Right cardiac atrium (tissue), 5 donors: ENCODE measurements around the gene C15orf39. TPM values are rescaled to one million over a fixed set of nuclear protein-coding genes. Genes with fewer than 3 reads are reported as not detected.
A peak's percentile ranks its signal among the peaks of the same experiment; 100 is the strongest.
"Not testable (repeated sequence)": the region's sequence is repeated elsewhere in the genome, so short reads cannot be mapped to it uniquely, and the experiment has no call there.

Experiments
- ATAC-seq, 2 donors: fragments of 200-7000 bp; cut with Tn5 transposase; one replicate each; pipeline versions ENCODE4 v1.8.0 to v1.9.1; 2020; ENCODE audit warnings: moderate library complexity in 2 of 2, mild to moderate bottlenecking in 1 of 2
- DNase-seq, 3 donors: peaks; one replicate each; pipeline ENCODE4 v3.0.0-alpha.2; 2020
- H3K27ac ChIP-seq: one replicate; pipeline ENCODE4 v1.5.1; 2013; ENCODE audit warnings: mild to moderate bottlenecking, low read length, control low read depth, moderate library complexity
- H3K27me3 ChIP-seq: one replicate; pipeline ENCODE4 v1.6.1; 2013; ENCODE audit not compliant: control insufficient read depth, insufficient read depth
- H3K4me1 ChIP-seq: one replicate; pipeline ENCODE4 v1.6.1; 2013; ENCODE audit warnings: low read length; ENCODE audit not compliant: control insufficient read depth, insufficient read depth
- H3K4me3 ChIP-seq: one replicate; pipeline ENCODE4 v1.5.1; 2013; ENCODE audit warnings: low read length, control low read depth
- H3K9me3 ChIP-seq: one replicate; pipeline ENCODE4 v1.6.1; 2013; ENCODE audit warnings: low read length; ENCODE audit not compliant: control insufficient read depth
- WGBS: extraction: QIAGEN DNeasy Blood & Tissue Kit; methylation state at CpG from one replicate; pipeline ENCODE4 v1.1.7; 2013; 5-methylcytosine and 5-hydroxymethylcytosine counted together
- intact Hi-C, 4 donors: fragments of 100-400 bp; cut with DNase I; formaldehyde crosslinking; loops; one replicate each; pipeline versions ENCODE4 v1.11.0 to v1.14.0; 2022 to 2023
- polyA plus RNA-seq: library from polyadenylated mRNA; stranded (reverse); fragments of 200-250 nt; gene quantifications from one replicate; pipeline ENCODE4 v1.2.3, GENCODE V29; 2013
- total RNA-seq, 4 donors: library from RNA; stranded (reverse); fragmentation: NEBNext Ultra II Directional; extraction: Animal tissue kit (Norgen Biotek cat#: 25700); gene quantifications; one replicate each; pipeline ENCODE4 v1.2.1, GENCODE V29; 2021
- donor health status: healthy with polysubstance abuse.
- donor health status: DM: no; HTN: yes; CAD: no.
- donor health status: DM: no; HTN: no; CAD: no.
- donor health status: DM: no; HTN: yes; CAD: no; lungs with severe emphysema.
- donor health status: DM: yes; HTN: yes; CAD: no.

C15orf39 gene
- total and polyA plus RNA-seq, 5 donors, result 5.3 to 12.7 (median 7.5) TPM

- H3K4me1 ChIP-seq, result no peaks in the 10 kb centered on the region
- no peak overlapping the region for H3K27ac ChIP-seq
- H3K4me3 ChIP-seq, result no peak overlapping the region
- intact Hi-C loops, result no loop called here
- 84% methylated on average over 9 of the region's 9 CpGs for WGBS
- DNase-seq (no peak), ATAC-seq (peak; percentile 2 to 7)
- no peaks in the 10 kb centered on the region for H3K27me3 ChIP-seq
- H3K9me3 ChIP-seq, result no peaks in the 10 kb centered on the region
Observed at GRCh38 chr15:75213768-75214221, 12.1 kb downstream of the C15orf39 start.

DNA sequence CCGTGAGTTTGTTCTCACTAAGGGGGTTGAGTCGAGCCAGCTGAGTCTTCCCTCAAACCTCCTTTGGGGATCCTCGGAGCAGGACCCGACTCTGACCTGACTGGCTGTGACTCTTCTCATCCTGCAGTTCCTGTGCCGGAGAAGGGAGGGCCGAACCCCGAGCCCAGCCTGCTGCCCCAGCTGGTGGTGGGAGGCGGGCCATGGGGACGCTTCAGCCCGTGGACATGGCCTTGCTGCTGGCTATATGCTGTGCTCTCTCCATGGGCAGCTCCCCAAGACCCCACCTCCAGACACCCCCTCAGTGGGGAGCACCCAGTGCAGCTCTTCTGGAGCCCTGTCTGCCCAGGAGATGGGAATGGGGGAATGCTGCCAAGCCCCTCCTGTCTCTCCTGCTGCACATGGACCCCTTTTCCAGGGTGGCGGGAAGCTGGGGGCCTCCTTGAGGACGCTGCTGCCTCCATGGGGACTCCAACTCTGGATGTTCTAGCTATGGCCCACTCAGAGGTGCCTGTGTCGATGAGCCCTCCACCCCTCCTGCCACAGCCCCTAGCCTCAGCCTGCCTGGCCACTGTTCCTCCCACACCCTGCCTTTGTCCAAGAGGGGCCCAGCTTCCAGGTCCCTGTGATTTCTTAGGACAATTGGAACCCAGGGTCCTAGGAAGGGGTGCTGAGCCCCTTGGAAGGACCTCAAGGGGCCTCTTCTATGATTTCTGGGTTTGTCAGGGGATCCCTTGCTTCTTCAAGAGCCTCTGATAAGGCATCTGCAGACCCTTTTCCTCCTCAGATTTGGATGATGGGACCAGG, 12.8 kb downstream of the C15orf39 start:
- ATAC-seq (peak in 1 of 2 donors; percentile 8), DNase-seq (no peak)
- 62% methylated on average over 13 of the region's 13 CpGs for WGBS
- intact Hi-C loops, result no loop called here
- no peaks in the 10 kb centered on the region for H3K9me3 ChIP-seq
- H3K27me3 ChIP-seq, result no peaks in the 10 kb centered on the region
- no peak overlapping the region for H3K4me3 ChIP-seq
- no peaks in the 10 kb centered on the region for H3K4me1 ChIP-seq
- H3K27ac ChIP-seq, result no peak overlapping the region

DNA sequence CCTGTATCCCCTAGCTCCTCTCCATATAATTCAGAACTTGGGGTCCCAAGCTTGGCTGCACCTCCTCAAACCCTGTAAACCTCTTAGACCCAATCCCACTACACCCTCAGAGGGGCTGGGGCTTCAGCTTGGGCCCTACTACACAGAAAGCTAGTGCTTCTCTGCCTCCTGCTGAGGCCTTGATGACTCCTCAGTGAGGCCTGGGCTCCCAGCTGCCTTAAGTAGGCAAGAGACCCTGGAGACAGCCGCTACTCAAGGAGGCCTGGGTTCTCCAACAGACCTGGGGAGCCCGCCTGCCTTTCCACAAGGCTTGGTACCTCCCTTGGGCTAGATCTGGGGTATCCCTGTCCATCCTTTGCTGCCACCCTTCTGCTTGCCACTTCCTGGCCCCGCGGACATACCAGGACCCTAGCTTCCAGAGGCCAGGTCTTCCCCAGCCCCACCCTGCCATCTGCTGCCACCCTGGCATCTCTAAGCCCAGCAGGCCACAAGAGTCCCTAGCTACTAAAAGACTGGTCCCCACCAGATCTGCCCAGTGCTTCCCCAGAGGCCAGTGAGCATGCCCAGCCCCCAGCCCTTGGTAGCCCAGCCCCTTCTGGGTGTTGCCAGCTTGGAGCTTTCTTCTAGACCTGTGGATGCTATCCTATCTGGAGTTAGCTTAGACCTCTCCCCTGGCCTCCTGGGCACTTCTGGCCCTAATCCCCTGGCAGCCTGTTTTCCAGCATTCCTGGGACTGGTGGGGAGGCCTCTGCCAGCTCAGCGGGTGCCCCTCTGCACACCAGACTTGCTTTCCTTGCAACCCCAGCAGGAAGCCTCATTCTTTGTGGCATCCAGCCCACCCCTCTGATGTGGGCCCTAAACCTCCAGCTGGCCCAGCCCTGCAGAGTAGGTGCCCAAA, 13.7 kb downstream of the C15orf39 start:
- Histone ChIP-seq H3K27me3 (no peaks in the 10 kb centered on the region), H3K4me1 (no peaks in the 10 kb centered on the region), H3K4me3 (no peak overlapping the region), H3K9me3 (no peaks in the 10 kb centered on the region), H3K27ac (no peak overlapping the region)
- peak in 1 of 2 donors; percentile 4 for ATAC-seq
- intact Hi-C loops, result no loop called here
- 91% methylated on average over 5 of the region's 5 CpGs for WGBS
- DNase-seq, result no peak

- Histone ChIP-seq H3K27me3 (no peaks in the 10 kb centered on the region), H3K4me1 (no peaks in the 10 kb centered on the region), H3K9me3 (no peaks in the 10 kb centered on the region), H3K4me3 (no peak overlapping the region), H3K27ac (no peak overlapping the region)
- peak in 1 of 3 donors; percentile 16 for DNase-seq
- intact Hi-C loops, result no loop called here
- 78% methylated on average over 6 of the region's 6 CpGs for WGBS
- no peak for ATAC-seq
Observed at GRCh38 chr15:75217012-75217411, 15.3 kb downstream of the C15orf39 start.

DNA sequence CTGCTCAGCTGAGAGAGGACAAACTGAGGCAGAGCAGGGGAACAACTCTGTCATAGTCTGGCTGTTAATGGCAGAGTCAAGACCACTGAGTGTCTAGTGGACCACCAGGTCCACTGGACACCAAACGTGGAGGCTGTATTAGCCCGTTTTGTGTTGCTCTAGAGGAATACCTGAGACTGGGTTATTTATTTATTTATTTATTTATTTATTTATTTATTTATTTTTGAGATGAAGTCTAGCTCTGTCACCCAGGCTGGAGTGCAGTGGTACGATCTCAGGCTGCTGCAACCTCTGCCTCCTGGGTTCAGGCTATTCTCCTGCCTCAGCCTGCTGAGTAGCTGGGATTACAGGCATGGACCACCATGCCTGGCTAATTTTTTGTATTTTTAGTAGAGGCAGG, 15.9 kb downstream of the C15orf39 start:
- H3K9me3 ChIP-seq, H3K4me1 ChIP-seq, intact Hi-C loops, H3K27ac ChIP-seq, H3K4me3 ChIP-seq, ATAC-seq, H3K27me3 ChIP-seq: not testable (repeated sequence)
- WGBS, result 89% methylated on average over 3 of the region's 3 CpGs
- peak in 1 of 3 donors; percentile 6 for DNase-seq

GRCh38 chr15:75219507-75219929, 17.8 kb downstream of the C15orf39 start:
- H3K4me3 ChIP-seq, intact Hi-C loops, H3K4me1 ChIP-seq, H3K27me3 ChIP-seq, H3K9me3 ChIP-seq, ATAC-seq, H3K27ac ChIP-seq: not testable (repeated sequence)
- WGBS, result 70% methylated on average over 4 of the region's 4 CpGs
- peak in 2 of 3 donors; percentile 5 to 17 for DNase-seq

DNA sequence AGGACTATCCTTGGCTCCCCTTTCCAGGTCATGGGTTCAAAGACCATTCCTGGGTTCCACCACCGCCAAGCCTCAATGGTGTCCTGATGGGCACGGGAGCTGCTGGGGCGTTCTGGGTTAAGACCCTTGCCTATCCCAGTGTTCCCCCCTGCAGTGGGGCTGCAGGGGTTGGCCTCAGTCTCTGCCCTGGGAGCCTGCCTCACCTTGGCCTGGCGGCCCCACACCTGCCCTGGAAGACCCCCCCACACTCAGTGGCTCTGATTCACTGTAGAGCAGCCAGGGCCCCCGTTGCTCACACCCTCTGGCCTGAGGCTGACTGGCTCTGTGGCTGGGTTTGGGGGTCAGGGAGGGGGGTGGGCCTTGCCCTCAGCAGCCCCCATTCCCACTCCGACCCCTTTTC, 22.0 kb downstream of the C15orf39 start:
- Histone ChIP-seq H3K4me3 (no peak overlapping the region), H3K27ac (no peak overlapping the region), H3K27me3 (no peaks in the 10 kb centered on the region), H3K9me3 (no peaks in the 10 kb centered on the region), H3K4me1 (no peaks in the 10 kb centered on the region)
- WGBS, result 88% methylated on average over 6 of the region's 6 CpGs
- intact Hi-C loops, result no loop called here
- ATAC-seq, result no peak
- DNase-seq, result no peak

DNA sequence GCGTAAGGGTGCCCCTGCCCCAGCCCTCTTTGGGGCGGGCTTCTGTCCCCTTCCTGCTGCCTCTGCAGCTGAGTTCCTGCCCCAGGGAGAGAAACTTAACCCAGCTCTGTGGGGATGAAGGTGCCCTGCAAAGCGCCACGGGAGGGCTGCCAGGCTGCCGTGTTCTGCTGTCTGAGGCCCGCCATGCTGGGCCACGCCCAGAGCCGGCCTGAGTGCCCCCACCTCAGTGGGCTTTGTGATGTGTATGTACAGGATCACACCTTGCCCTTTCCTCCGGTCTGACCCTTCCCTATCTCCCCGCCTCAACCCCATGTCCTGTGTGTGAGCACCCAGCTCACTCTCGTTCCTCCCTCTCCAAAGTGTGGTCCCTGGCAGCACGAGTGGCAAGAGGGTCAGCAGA, 22.6 kb downstream of the C15orf39 start:
- WGBS, result 81% methylated on average over 12 of the region's 12 CpGs
- Histone ChIP-seq H3K9me3 (no peaks in the 10 kb centered on the region), H3K27ac (no peak overlapping the region), H3K4me3 (no peak overlapping the region), H3K4me1 (no peaks in the 10 kb centered on the region), H3K27me3 (no peaks in the 10 kb centered on the region)
- no peak for ATAC-seq
- DNase-seq, result no peak
- intact Hi-C loops, result no loop called here

DNA sequence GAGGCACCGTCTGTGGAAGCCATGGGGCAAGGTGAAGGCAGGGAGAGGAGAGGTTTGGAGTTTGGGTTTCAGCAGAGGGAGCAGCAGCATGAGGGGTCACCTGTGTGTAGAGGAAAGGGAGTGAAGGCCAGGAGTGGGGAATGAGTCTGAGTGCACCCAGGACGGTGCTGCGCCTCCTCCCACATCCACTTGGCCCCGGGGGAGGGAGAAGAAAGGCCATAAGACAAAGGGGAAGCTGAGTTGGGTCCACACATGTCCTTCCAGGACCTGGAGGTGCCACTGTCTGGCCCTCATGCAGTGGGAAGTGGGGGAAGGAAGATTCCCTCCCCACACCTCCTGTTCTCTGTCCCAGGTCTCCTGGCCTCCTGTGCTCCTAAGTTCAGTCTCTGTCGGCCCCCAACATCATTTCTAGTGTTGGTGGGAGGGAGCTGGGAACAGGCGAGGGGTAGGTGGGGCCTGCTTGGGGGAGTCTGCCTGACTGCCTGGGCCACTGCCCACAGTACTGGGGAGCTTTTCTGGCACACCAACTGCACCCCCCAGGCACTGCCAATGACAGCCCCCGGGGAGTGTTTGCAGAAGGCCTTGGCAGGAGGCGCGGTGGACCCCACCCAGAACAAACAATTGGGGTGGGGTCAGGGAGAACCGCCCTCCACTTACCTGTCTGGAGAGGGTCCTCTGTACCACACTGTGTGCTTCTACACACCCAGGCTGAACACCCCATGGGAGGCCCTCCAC, 23.6 kb downstream of the C15orf39 start:
- 79% methylated on average over 10 of the region's 10 CpGs for WGBS
- peak; percentile 4 to 9 for ATAC-seq
- DNase-seq, result peak in 1 of 3 donors; percentile 39
- H3K27me3 ChIP-seq, H3K27ac ChIP-seq, intact Hi-C loops, H3K4me1 ChIP-seq, H3K9me3 ChIP-seq, H3K4me3 ChIP-seq: not testable (repeated sequence)

GRCh38 chr15:75225951-75226732, 24.5 kb downstream of the C15orf39 start:
- intact Hi-C loops, result no loop called here
- 93% methylated on average over 16 of the region's 16 CpGs for WGBS
- peak in 1 of 3 donors; percentile 44 for DNase-seq
- Histone ChIP-seq H3K4me1 (no peaks in the 10 kb centered on the region), H3K9me3 (no peaks in the 10 kb centered on the region), H3K4me3 (no peak overlapping the region), H3K27me3 (no peaks in the 10 kb centered on the region), H3K27ac (no peak overlapping the region)
- ATAC-seq, result no peak
